ENCODE results near the gene CDYL.

DNA sequence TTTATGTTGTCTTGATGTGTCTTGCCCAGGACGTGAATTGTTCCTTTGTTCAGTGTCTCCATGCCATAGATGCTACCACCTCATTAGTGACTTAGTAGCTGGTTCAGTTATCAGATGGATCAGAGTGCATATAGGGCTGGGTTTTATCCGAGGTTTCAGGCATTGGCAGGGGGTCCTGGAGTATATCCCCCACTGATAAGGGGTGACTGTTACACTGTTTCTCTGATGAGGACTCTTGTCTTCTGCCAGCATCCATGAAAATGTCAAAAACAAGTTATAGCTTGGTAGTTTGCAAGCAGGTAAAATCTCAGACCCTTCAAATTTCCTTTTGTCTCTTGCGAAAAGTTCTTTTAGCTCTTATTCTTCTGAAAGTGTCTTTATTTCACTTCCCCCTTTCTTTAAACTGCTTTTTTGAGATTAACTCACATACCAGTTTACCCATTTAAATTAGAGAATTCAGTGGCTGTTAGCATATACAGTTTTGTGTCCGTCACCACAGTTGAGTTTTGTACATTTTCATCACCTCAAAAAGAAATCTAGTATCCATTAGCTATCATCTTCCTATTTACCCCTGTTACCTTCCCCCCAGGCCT is 109.2 kb downstream of the CDYL start:
- TF ChIP-seq, protein P1, sequence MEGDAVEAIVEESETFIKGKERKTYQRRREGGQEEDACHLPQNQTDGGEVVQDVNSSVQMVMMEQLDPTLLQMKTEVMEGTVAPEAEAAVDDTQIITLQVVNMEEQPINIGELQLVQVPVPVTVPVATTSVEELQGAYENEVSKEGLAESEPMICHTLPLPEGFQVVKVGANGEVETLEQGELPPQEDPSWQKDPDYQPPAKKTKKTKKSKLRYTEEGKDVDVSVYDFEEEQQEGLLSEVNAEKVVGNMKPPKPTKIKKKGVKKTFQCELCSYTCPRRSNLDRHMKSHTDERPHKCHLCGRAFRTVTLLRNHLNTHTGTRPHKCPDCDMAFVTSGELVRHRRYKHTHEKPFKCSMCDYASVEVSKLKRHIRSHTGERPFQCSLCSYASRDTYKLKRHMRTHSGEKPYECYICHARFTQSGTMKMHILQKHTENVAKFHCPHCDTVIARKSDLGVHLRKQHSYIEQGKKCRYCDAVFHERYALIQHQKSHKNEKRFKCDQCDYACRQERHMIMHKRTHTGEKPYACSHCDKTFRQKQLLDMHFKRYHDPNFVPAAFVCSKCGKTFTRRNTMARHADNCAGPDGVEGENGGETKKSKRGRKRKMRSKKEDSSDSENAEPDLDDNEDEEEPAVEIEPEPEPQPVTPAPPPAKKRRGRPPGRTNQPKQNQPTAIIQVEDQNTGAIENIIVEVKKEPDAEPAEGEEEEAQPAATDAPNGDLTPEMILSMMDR (IDR thresholded peaks at IDR 0.05; ENCODE audit: low read depth, low read length): no peak
- TF ChIP-seq EZH2phosphoT487 (IDR thresholded peaks at IDR 0.05; ENCODE audit: low read depth): no peak

All from OCI-LY3 (cell line).